Esophagus (tissue), 2 donors: ENCODE data around the gene RBMS3. TPM values are rescaled to one million over a fixed set of nuclear protein-coding genes. Genes with fewer than 3 reads are reported as not detected.

Source experiments
- H3K27ac ChIP-seq, 2 donors: one replicate each; pipeline ENCODE4 v1.5.1; 2013; ENCODE audit warnings: low read depth in 2 of 2, mild to moderate bottlenecking in 2 of 2, inconsistent platforms in 1 of 2, low read length in 1 of 2, moderate library complexity in 1 of 2
- H3K27me3 ChIP-seq, 2 donors: one replicate each; pipeline ENCODE4 v1.6.1; 2013; ENCODE audit warnings: low read length in 2 of 2, control low read depth in 1 of 2, mild to moderate bottlenecking in 1 of 2; ENCODE audit not compliant: insufficient read depth in 2 of 2, control insufficient read depth in 1 of 2
- H3K36me3 ChIP-seq, 2 donors: one replicate each; pipeline ENCODE4 v1.6.1; 2013; ENCODE audit warnings: low read length in 1 of 2; ENCODE audit not compliant: control insufficient read depth in 2 of 2, insufficient read depth in 2 of 2
- H3K4me1 ChIP-seq, 2 donors: one replicate each; pipeline ENCODE4 v1.6.1; 2013; ENCODE audit warnings: low read length in 1 of 2; ENCODE audit not compliant: control insufficient read depth in 2 of 2, insufficient read depth in 2 of 2
- H3K4me3 ChIP-seq, 2 donors: one replicate each; pipeline ENCODE4 v1.5.1; 2013; ENCODE audit warnings: low read length in 2 of 2, mild to moderate bottlenecking in 2 of 2, low read depth in 1 of 2, moderate library complexity in 1 of 2
- H3K9me3 ChIP-seq, 2 donors: one replicate each; pipeline ENCODE4 v1.6.1; 2013; ENCODE audit warnings: mild to moderate bottlenecking in 2 of 2, low read depth in 1 of 2, low read length in 1 of 2, moderate library complexity in 1 of 2; ENCODE audit not compliant: control insufficient read depth in 2 of 2, insufficient read depth in 1 of 2
- WGBS, 2 donors: extraction: QIAGEN DNeasy Blood & Tissue Kit; methylation state at CpG; one replicate each; pipeline ENCODE4 v1.1.7; 2013; 5-methylcytosine and 5-hydroxymethylcytosine counted together
- polyA plus RNA-seq, 2 donors: library from polyadenylated mRNA; stranded (reverse); fragments of 200-250 nt; gene quantifications; one replicate each; pipeline ENCODE4 v1.2.3, GENCODE V29; 2013
- donor health status: healthy with polysubstance abuse.
- donor health status: Bipolar disorder and iron deficiency.

The RBMS3 gene
- polyA plus RNA-seq, 2 donors, result 1.1 to 1.7 TPM

DNA sequence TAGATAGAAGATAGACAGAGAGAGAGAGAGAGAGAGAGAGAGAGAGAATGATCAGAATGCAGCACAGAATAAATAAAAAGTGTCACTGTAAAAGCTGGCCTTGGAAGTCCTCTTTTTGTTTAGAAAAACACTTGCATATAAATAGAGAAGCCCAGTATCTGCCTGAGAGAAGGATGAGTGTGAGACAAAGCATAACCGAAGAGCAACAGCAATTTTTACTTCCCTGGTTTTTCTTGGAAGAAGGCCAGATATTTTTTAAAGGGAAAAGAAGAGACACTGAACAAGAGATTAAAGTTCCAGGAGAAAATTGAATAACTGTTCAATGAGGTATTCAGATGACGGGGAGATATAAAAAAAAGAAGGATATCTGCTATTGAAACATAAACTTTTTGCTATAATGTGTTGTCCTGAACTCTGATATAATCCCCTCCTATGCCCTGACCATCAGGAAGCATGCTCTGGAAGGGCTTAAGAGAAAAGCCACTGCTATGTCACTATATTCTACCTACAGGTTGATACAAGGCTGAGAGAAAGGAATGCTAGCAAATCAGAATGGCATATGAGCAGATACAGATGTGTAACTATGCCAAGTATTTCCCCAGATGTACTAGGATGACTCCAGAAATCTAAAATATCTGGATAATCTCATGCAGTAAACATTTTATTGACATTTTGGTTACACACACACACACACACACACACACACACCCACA lies 358.9 kb downstream of the RBMS3 start:
- H3K9me3 ChIP-seq, result no peaks in the 10 kb centered on the region
- no peak overlapping the region for H3K4me3 ChIP-seq
- no peaks in the 10 kb centered on the region for H3K4me1 ChIP-seq
- no peaks in the 10 kb centered on the region for H3K36me3 ChIP-seq
- 52 to 57% methylated on average over 2 of the region's 2 CpGs for WGBS, 2 donors
- no peaks in the 10 kb centered on the region for H3K27me3 ChIP-seq
- H3K27ac ChIP-seq, result no peak overlapping the region

- 53 to 64% methylated on average over 5 of the region's 5 CpGs for WGBS, 2 donors
- Histone ChIP-seq H3K4me3 (no peak overlapping the region), H3K27ac (no peak overlapping the region), H3K4me1 (no peaks in the 10 kb centered on the region), H3K36me3 (no peaks in the 10 kb centered on the region), H3K9me3 (no peaks in the 10 kb centered on the region), H3K27me3 (no peaks in the 10 kb centered on the region)
These were observed 361.6 kb downstream of the RBMS3 start for GRCh38 chr3:29642393-29643033.

- no peak overlapping the region for H3K27ac ChIP-seq
- H3K4me3 ChIP-seq, result no peak overlapping the region
- WGBS, 2 donors, result 68 to 71% methylated on average over 3 of the region's 3 CpGs
- H3K4me1 ChIP-seq, result no peaks in the 10 kb centered on the region
- H3K27me3 ChIP-seq, result no peaks in the 10 kb centered on the region
- no peaks in the 10 kb centered on the region for H3K36me3 ChIP-seq
- no peaks in the 10 kb centered on the region for H3K9me3 ChIP-seq
These were observed 362.2 kb downstream of the RBMS3 start for GRCh38 chr3:29643034-29643425.

- Histone ChIP-seq H3K27ac (no peak overlapping the region), H3K27me3 (no peaks in the 10 kb centered on the region), H3K9me3 (no peaks in the 10 kb centered on the region), H3K36me3 (no peaks in the 10 kb centered on the region), H3K4me1 (no peaks in the 10 kb centered on the region), H3K4me3 (no peak overlapping the region)
- 82 to 83% methylated on average over 6 of the region's 6 CpGs for WGBS, 2 donors
These were observed 363.4 kb downstream of the RBMS3 start for GRCh38 chr3:29644261-29644660.

DNA sequence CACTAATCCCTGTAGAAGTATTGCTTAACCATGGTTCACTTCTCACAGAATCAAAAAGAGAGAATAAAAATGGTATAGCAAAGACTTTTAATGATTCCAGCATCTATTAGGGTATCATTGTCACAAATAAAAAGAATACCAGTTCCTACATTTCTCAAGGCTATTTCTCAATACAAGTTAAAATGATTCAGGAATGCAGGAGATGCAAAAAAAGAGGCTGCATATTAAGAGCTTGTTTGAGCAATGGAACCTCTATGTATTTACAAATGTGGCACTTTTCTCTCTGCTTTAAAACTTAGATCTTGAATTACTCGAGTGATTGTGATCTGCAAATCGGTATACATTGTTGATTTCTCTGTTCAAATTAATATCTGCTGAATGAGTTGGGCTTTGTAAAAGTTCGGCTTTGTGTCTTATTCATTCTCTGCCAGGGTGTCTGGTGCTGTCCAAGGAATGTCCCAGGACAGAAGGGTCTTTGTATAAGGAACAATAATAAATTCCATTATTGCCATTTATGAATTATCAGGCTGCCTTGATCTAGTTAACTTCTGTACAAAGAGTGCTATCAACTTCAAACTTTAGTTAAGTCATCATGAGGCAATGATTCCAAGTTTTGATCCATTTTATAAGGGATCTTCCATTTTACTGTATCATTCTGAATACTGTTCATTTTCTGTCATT lies 364.2 kb downstream of the RBMS3 start:
- WGBS, 2 donors, result 73 to 86% methylated on average over 3 of the region's 3 CpGs

GRCh38 chr3:29646043-29646442 lies 365.2 kb downstream of the RBMS3 start:
- WGBS, 2 donors, result 84 to 88% methylated on average over 1 of the region's 1 CpG
- Histone ChIP-seq H3K36me3 (no peaks in the 10 kb centered on the region), H3K9me3 (no peaks in the 10 kb centered on the region), H3K27ac (no peak overlapping the region), H3K4me3 (no peak overlapping the region), H3K27me3 (no peaks in the 10 kb centered on the region), H3K4me1 (no peaks in the 10 kb centered on the region)

More for the DNA sequence above, 364.2 kb downstream of the RBMS3 start:
- H3K27ac ChIP-seq, result no peak overlapping the region
- no peaks in the 10 kb centered on the region for H3K27me3 ChIP-seq
- H3K4me1 ChIP-seq, result no peaks in the 10 kb centered on the region
- no peak overlapping the region for H3K4me3 ChIP-seq
- no peaks in the 10 kb centered on the region for H3K9me3 ChIP-seq
- no peaks in the 10 kb centered on the region for H3K36me3 ChIP-seq

GRCh38 chr3:29649815-29650547 lies 369.1 kb downstream of the RBMS3 start:
- Histone ChIP-seq H3K9me3 (no peaks in the 10 kb centered on the region), H3K4me3 (no peak overlapping the region), H3K36me3 (no peaks in the 10 kb centered on the region), H3K4me1 (no peaks in the 10 kb centered on the region), H3K27me3 (no peaks in the 10 kb centered on the region), H3K27ac (no peak overlapping the region)
- 73 to 80% methylated on average over 6 of the region's 6 CpGs for WGBS, 2 donors

DNA sequence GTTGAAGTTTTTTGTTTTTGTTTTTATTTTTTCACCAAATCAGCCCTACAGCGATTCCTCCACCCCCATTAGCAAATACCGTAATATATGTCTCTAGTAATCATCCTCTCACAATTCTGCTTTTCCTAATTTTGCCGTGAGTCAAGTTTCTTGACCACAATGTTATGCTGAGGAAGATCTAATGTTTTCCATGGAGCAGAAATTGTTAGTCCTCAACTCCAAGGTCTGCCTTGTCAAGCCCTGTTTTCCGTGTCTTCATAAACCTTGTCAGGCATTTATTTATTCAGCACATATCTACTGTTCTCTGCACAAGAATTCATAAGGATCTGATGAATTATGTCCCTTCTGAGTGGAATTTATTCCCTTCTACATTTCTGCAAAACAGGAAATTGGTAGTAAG lies 372.8 kb downstream of the RBMS3 start:
- Histone ChIP-seq H3K4me1 (no peaks in the 10 kb centered on the region), H3K4me3 (no peak overlapping the region), H3K27me3 (no peaks in the 10 kb centered on the region), H3K27ac (no peak overlapping the region), H3K9me3 (no peaks in the 10 kb centered on the region), H3K36me3 (no peaks in the 10 kb centered on the region)
- 90 to 92% methylated on average over 4 of the region's 4 CpGs for WGBS, 2 donors

DNA sequence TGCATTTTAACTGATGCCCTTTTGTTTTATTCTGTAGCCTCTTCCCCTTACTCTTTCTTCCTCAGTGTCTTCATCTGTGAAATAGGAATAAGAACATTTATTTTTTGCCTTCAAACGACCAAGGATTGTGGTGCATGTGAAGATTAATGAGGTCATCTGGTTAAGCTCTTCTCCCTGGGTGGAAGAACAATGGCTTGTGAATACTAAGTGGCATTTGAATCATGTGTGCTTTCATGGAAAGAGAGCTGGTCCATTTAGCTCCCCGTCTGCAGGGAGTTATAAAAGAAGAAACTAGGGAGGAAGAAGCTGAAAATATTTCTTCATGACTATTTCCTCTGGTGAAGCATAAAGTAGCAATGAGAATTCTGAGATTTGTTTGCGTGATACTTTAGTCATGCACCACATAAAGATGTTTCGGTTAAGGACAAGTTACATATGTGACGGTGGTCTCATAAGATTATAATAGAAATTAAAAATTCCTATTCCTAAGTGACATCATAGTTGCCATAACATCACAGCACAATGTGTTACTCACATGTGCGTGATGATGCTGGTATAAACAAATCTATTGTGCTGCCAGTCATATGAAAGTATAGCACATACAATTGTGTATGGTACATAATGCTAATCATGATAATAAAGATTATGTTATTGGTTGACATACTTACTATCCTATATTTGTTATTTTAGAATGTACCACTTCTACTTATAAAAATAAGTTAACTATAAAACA lies 374.3 kb downstream of the RBMS3 start:
- H3K4me1 ChIP-seq, result no peaks in the 10 kb centered on the region
- no peaks in the 10 kb centered on the region for H3K27me3 ChIP-seq
- no peak overlapping the region for H3K27ac ChIP-seq
- H3K9me3 ChIP-seq, result no peaks in the 10 kb centered on the region
- H3K36me3 ChIP-seq, result no peaks in the 10 kb centered on the region
- H3K4me3 ChIP-seq, result no peak overlapping the region
- 73 to 77% methylated on average over 6 of the region's 6 CpGs for WGBS, 2 donors
